ENCODE data around the gene TBC1D9. TPM values are rescaled to one million over a fixed set of nuclear protein-coding genes. Genes with fewer than 3 reads are reported as not detected.

The TBC1D9 gene
- polyA plus RNA-seq, 1 experiment: 22.0 TPM

DNA sequence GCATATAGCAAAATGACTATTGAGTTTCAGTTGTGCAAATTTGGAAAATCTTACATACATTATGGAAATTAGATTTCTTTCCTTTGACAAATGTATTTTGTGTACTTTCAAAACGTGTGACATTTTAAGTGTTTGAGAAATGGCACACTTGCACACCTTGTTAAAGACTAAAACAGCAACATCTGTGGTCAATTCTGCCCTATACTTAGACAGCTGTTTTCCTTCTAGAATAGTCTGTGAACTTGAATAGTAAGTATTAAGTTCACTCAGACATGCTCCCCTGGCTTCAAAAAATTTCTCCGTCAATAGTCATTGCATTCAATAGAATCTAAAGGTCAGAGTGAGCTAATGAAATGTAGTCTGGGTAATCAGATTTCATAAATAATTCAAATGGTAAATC is 21.7 kb upstream of the TBC1D9 start:
- ChIA-PET CTCF (no interaction called here), POLR2A (no interaction called here)
- no peak overlapping the region for H3K27ac ChIP-seq (ENCODE audit: low read depth, low read length)
- H3K4me3 ChIP-seq (ENCODE audit: low read depth, low read length): no peak overlapping the region
- no peaks in the 10 kb centered on the region for H3K9me3 ChIP-seq (ENCODE audit: control insufficient read depth, insufficient read depth, low read length)
- TF ChIP-seq, protein P1, sequence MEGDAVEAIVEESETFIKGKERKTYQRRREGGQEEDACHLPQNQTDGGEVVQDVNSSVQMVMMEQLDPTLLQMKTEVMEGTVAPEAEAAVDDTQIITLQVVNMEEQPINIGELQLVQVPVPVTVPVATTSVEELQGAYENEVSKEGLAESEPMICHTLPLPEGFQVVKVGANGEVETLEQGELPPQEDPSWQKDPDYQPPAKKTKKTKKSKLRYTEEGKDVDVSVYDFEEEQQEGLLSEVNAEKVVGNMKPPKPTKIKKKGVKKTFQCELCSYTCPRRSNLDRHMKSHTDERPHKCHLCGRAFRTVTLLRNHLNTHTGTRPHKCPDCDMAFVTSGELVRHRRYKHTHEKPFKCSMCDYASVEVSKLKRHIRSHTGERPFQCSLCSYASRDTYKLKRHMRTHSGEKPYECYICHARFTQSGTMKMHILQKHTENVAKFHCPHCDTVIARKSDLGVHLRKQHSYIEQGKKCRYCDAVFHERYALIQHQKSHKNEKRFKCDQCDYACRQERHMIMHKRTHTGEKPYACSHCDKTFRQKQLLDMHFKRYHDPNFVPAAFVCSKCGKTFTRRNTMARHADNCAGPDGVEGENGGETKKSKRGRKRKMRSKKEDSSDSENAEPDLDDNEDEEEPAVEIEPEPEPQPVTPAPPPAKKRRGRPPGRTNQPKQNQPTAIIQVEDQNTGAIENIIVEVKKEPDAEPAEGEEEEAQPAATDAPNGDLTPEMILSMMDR (IDR thresholded peaks at IDR 0.05; ENCODE audit: low read depth, low read length): no peak
- H3K27me3 ChIP-seq (ENCODE audit: control insufficient read depth, insufficient read depth, low read length): peaks cover 4% of the 10 kb centered on the region
- DNase-seq (ENCODE audit: low read depth, low spot score): no peak

DNA sequence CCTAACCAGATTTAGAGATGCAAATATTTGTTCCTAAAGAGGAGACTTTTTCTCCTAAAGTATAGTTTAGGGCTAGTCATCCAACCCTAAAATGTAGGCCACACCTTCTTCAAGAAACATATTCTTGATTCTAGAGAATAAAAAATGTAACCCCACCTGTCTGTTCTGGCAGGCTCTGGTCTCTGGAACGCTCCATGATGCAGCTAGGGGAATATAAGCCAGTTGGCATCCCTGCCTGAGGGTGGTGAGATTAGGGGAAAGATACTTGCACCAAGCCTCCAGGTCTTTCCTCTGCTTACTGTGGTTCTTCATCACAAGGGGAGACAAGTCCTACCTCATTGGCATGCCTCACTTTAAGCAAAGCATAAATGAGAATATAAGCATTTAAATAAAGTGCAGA is 21.2 kb upstream of the TBC1D9 start:
- ChIA-PET POLR2A (no interaction called here), CTCF (no interaction called here)
- DNase-seq (ENCODE audit: low read depth, low spot score): no peak
- no peak overlapping the region for H3K27ac ChIP-seq (ENCODE audit: low read depth, low read length)
- no peak overlapping the region for H3K4me3 ChIP-seq (ENCODE audit: low read depth, low read length)
- H3K27me3 ChIP-seq (ENCODE audit: control insufficient read depth, insufficient read depth, low read length): peaks cover 4% of the 10 kb centered on the region
- TF ChIP-seq, protein P1 (IDR thresholded peaks at IDR 0.05; ENCODE audit: low read depth, low read length): no peak
- H3K9me3 ChIP-seq (ENCODE audit: control insufficient read depth, insufficient read depth, low read length): no peaks in the 10 kb centered on the region

DNA sequence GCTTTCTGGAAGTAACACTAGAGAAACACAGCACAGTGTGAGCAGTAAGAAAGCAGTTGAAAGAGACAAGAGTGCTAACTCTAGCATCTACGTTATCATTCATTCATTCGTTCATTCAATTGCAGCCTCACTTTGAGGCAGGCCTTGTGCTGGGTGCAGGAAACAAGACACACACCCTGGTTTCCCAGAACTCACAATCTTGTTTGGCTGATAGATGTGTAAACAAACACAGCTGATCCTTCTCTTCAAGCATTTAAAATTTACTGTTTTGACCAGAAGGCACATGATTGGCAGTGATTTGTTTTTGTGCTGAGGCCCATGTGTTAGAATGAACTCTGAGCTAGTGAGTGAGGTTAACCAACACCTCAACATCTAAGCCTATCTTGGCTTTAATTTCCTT is 20.4 kb upstream of the TBC1D9 start:
- TF ChIP-seq, protein P1 (IDR thresholded peaks at IDR 0.05; ENCODE audit: low read depth, low read length): no peak
- H3K27ac ChIP-seq (ENCODE audit: low read depth, low read length): no peak overlapping the region
- POLR2A ChIA-PET: no interaction called here
- CTCF ChIA-PET: no interaction called here
- peaks cover 4% of the 10 kb centered on the region for H3K27me3 ChIP-seq (ENCODE audit: control insufficient read depth, insufficient read depth, low read length)
- H3K4me3 ChIP-seq (ENCODE audit: low read depth, low read length): no peak overlapping the region
- DNase-seq (ENCODE audit: low read depth, low spot score): no peak
- H3K9me3 ChIP-seq (ENCODE audit: control insufficient read depth, insufficient read depth, low read length): no peaks in the 10 kb centered on the region

DNA sequence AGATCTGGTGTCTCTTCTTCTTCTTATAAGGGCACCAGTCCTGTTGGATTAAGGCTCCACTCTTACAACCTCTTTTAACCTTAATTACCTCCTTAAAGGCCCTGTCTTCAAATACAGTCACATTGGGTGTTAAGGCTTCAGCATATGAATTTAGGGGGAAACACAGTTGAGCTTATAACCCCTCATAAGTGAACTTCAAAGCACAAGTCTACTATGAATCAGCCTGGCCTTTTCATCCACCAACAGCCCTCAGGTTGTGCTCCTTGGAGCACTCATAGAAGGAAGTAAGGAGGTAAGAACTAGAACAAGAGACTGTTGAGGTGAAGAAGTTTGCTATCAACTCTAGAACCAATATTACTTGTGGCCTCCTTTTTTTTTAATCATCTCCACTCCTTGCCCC is 18.8 kb upstream of the TBC1D9 start:
- Histone ChIP-seq H3K9me3 (ENCODE audit: control insufficient read depth, insufficient read depth, low read length) (no peaks in the 10 kb centered on the region), H3K4me3 (ENCODE audit: low read depth, low read length) (no peak overlapping the region), H3K27ac (ENCODE audit: low read depth, low read length) (no peak overlapping the region), H3K27me3 (ENCODE audit: control insufficient read depth, insufficient read depth, low read length) (peaks cover 4% of the 10 kb centered on the region)
- TF ChIP-seq, protein P1 (IDR thresholded peaks at IDR 0.05; ENCODE audit: low read depth, low read length): no peak
- ChIA-PET POLR2A (no interaction called here), CTCF (no interaction called here)
- DNase-seq (ENCODE audit: low read depth, low spot score): no peak

DNA sequence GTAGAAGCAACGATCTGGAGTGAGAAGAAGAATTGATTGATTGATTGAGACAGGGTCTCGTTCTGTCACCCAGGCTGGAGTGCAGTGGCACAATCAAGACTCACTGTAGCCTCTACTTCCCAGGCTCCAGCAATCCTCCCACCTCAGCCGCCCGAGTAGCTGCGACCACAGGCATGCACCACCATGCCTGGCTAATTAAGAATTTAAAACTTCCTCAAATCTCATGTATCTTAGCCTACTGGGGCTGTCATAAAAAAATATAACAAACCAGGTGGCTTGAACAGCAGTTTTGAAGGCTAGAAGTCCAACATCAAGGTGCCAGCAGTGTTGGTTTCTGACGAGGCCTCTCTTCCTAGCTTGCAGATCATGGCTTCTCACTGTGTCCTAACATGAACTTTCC is 18.3 kb upstream of the TBC1D9 start:
- no peak overlapping the region for H3K4me3 ChIP-seq (ENCODE audit: low read depth, low read length)
- POLR2A ChIA-PET: no interaction called here

More for the DNA sequence above, 18.3 kb upstream of the TBC1D9 start:
- TF ChIP-seq, protein P1 (IDR thresholded peaks at IDR 0.05; ENCODE audit: low read depth, low read length): no peak
- Histone ChIP-seq H3K27me3 (ENCODE audit: control insufficient read depth, insufficient read depth, low read length) (peaks cover 4% of the 10 kb centered on the region), H3K9me3 (ENCODE audit: control insufficient read depth, insufficient read depth, low read length) (no peaks in the 10 kb centered on the region), H3K27ac (ENCODE audit: low read depth, low read length) (no peak overlapping the region)
- CTCF ChIA-PET: no interaction called here
- DNase-seq (ENCODE audit: low read depth, low spot score): no peak
